ENCODE measurements around the gene NTF3.

DNA sequence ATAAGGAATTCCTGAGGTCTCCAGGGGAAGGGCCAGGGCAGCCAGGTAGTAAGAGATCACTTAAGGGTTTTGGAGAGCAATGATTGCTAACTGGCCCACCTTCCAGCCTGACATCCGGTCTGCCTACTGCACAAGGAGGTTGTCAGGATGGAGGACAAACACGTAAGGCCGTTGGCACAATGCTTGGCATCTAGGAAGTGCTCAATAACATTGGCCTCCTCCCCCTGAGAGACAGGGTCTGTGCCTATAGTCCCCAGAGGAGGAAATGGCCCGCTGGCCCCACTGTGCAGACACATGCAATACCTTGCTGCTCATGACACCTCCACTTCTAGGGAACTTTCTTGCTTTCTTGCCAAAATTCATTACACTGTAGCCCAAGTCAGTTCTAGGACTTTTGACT lies 73.2 kb downstream of the NTF3 start:
- TF ChIP-seq POLR2A (IDR thresholded peaks at IDR 0.05; ENCODE audit: low read depth, low read length), result no peak
- no peak for TF ChIP-seq TAF1 (IDR thresholded peaks at IDR 0.05; ENCODE audit: low read depth, low read length)
- TF ChIP-seq POLR2AphosphoS5 (IDR thresholded peaks at IDR 0.05; ENCODE audit: low read depth, low read length), result no peak
